Fibroblast of lung (primary cell): ENCODE measurements around the gene ANAPC2.

ENCODE experiments used
- EZH2 ChIP-seq: IDR thresholded peaks from 2 replicates; pipeline ENCODE4 v1.5.1; 2012; ENCODE audit warnings: low read length, control low read depth, mild to moderate bottlenecking; ENCODE audit errors: missing control alignments
- TF ChIP-seq, protein P1 (sequence below), 2 donors: IDR thresholded peaks in 1 of 2; conservative IDR thresholded peaks in 1 of 2; 1 replicate in 1 of 2; 2 replicates in 1 of 2; pipeline ENCODE4 v1.5.1; 2011 to 2012; ENCODE audit warnings: low read length in 2 of 2, control low read depth in 1 of 2, inconsistent platforms in 1 of 2, low read depth in 1 of 2, mild to moderate bottlenecking in 1 of 2

DNA sequence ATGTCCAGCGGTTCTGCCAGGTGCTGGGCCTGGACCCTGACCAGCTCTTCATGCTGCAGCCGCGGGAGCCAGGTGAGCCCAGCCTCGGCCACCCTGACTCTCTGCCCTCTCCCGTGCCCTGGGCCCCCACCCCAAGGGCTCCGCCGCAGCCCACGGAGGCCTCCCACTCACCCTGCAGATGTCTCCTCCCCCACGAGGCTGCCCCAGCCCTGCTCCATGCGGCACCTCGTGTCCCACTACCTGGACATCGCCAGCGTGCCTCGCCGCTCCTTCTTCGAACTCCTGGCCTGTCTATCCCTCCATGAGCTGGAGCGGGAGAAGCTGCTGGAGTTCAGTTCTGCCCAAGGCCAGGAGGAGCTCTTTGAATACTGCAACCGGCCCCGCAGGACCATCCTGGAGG, 26.3 kb upstream of the ANAPC2 start:
- no peak for TF ChIP-seq EZH2
- TF ChIP-seq, protein P1, sequence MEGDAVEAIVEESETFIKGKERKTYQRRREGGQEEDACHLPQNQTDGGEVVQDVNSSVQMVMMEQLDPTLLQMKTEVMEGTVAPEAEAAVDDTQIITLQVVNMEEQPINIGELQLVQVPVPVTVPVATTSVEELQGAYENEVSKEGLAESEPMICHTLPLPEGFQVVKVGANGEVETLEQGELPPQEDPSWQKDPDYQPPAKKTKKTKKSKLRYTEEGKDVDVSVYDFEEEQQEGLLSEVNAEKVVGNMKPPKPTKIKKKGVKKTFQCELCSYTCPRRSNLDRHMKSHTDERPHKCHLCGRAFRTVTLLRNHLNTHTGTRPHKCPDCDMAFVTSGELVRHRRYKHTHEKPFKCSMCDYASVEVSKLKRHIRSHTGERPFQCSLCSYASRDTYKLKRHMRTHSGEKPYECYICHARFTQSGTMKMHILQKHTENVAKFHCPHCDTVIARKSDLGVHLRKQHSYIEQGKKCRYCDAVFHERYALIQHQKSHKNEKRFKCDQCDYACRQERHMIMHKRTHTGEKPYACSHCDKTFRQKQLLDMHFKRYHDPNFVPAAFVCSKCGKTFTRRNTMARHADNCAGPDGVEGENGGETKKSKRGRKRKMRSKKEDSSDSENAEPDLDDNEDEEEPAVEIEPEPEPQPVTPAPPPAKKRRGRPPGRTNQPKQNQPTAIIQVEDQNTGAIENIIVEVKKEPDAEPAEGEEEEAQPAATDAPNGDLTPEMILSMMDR (conservative IDR thresholded peaks at IDR 0.05 in 1 of 2, IDR thresholded peaks at IDR 0.05 in 1 of 2; ENCODE audit: low read depth in 1 of 2, low read length in 2 of 2): no peak
